ENCODE data around the gene EFHC1. TPM values are rescaled to one million over a fixed set of nuclear protein-coding genes. Genes with fewer than 3 reads are reported as not detected.
A peak's percentile ranks its signal among the peaks of the same experiment; 100 is the strongest.
"Not testable (repeated sequence)": the region's sequence is repeated elsewhere in the genome, so short reads cannot be mapped to it uniquely, and the experiment has no call there.

The EFHC1 gene
- total and polyA plus RNA-seq, 2 of the 13 experiments (the other 11 are each of a cell fraction or from before 2014, with no cell fraction given): 23.4 to 29.5 TPM

DNA sequence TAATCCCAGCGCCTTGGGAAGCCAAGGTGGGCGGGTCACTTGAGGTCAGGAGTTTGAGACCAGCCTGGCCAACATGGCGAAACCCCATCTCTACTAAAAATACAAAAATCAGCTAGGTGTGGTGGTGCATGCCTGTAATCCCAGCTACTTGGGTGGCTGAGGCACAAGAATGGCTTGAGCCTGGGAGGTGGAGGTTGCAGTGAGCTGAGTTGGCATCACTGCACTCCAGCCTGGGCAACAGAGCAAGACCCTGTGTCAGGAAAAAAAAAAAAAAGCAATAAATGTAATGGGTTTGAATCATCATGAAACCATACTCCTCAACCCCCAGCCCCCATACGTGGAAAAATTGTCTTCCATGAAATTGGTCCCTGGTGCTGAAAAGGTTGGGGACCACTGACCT, 32.0 kb upstream of the EFHC1 start:
- H2AFZ ChIP-seq (ENCODE audit: low read length); ATAC-seq; BruUV-seq (replicated peaks); H4K20me1 ChIP-seq (ENCODE audit: insufficient read depth, low read length); H3K4me3 ChIP-seq (replicated peaks in 1 of 3; ENCODE audit: insufficient read depth in 1 of 3, low read depth in 2 of 3, low read length in 3 of 3); H3K27me3 ChIP-seq (ENCODE audit: control insufficient read depth in 1 of 2, insufficient read depth in 2 of 2, low read length in 2 of 2); H3K36me3 ChIP-seq (replicated peaks in 1 of 2; ENCODE audit: control insufficient read depth in 1 of 2, insufficient read depth in 2 of 2, low read length in 2 of 2); H3K79me2 ChIP-seq (ENCODE audit: insufficient read depth, low read length); H3K9me3 ChIP-seq (ENCODE audit: low read length); CTCF ChIA-PET (ENCODE audit: low intra/inter-chr PET ratio, low total read pairs); H3K9ac ChIP-seq (ENCODE audit: insufficient read depth, low read depth, low read length); in situ Hi-C loops (cut with HindIII; ENCODE audit: extremely low pct_ligation_motif_present, low pct_unique_long_range_greater_than_20kb); DNase-seq (ENCODE audit: low spot score); H3K4me2 ChIP-seq (ENCODE audit: low read depth, low read length); FAIRE-seq: not testable (repeated sequence)
- WGBS (ENCODE audit: low lambda C conversion rate): 88% methylated on average over 4 of the region's 4 CpGs
- H3K4me1 ChIP-seq (ENCODE audit: insufficient read depth, low read length): peaks cover 44% of the 10 kb centered on the region
- intact Hi-C loops (cut with micrococcal nuclease; ENCODE audit: unreplicated experiment): loop anchor here (5.0 kb wide), 1 partner anchor 36 kb away; no protein-coding TSS in a partner anchor
- TF ChIP-seq, protein P1, sequence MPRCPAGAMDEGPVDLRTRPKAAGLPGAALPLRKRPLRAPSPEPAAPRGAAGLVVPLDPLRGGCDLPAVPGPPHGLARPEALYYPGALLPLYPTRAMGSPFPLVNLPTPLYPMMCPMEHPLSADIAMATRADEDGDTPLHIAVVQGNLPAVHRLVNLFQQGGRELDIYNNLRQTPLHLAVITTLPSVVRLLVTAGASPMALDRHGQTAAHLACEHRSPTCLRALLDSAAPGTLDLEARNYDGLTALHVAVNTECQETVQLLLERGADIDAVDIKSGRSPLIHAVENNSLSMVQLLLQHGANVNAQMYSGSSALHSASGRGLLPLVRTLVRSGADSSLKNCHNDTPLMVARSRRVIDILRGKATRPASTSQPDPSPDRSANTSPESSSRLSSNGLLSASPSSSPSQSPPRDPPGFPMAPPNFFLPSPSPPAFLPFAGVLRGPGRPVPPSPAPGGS (CRISPR knock-in tag; IDR thresholded peaks at IDR 0.05): 0 out of 2 replicates have a peak, but pooled peaks have one; percentile 17
- TF ChIP-seq ZNF121 (CRISPR knock-in tag; IDR thresholded peaks at IDR 0.05): peak; percentile 80
- H3K27ac ChIP-seq (ENCODE audit: extremely low read length, insufficient read depth, low read length): peak overlapping the region; percentile 84
- POLR2A ChIA-PET: interaction anchor here (2.4 kb wide), 1 partner anchor 62 kb away, joined by 12 read pairs; no protein-coding TSS in a partner anchor

DNA sequence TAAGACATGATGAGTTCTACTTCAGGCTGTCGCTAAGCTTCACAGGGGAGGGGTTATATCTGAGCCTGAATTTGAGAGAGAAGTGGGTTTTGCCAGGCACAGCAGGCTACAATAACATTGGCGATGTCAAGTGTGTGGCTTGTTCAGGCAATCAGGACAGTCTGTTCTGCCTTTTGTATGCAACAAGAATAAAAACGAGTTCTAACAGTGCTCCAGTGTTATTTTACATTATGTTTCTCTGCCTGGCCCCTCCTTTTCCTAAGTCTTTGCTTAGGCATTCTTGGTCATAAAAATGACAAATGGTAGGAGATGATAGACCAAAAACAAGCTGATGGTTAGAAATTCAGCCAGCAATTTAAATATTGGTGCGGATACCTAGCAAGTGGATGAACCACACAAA, 31.4 kb upstream of the EFHC1 start:
- FAIRE-seq: no peak
- POLR2A ChIA-PET: interaction anchor here (1.8 to 2.8 kb wide), 4 partner anchors 26 to 210 kb away, joined by 6 to 23 read pairs (median 14); partner anchors contain the start of gene PAQR8
- no peak for ATAC-seq
- TF ChIP-seq HDAC1 (CRISPR knock-in tag; IDR thresholded peaks at IDR 0.05): 0 out of 2 replicates have a peak, but pooled peaks have one; percentile 9
- 0 out of 2 replicates have a peak, but pooled peaks have one; percentile 2 for TF ChIP-seq ZNF644 (CRISPR knock-in tag; IDR thresholded peaks at IDR 0.05; ENCODE audit: low read depth)
- TF ChIP-seq, protein P2, sequence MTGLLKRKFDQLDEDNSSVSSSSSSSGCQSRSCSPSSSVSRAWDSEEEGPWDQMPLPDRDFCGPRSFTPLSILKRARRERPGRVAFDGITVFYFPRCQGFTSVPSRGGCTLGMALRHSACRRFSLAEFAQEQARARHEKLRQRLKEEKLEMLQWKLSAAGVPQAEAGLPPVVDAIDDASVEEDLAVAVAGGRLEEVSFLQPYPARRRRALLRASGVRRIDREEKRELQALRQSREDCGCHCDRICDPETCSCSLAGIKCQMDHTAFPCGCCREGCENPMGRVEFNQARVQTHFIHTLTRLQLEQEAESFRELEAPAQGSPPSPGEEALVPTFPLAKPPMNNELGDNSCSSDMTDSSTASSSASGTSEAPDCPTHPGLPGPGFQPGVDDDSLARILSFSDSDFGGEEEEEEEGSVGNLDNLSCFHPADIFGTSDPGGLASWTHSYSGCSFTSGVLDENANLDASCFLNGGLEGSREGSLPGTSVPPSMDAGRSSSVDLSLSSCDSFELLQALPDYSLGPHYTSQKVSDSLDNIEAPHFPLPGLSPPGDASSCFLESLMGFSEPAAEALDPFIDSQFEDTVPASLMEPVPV (CRISPR knock-in tag; IDR thresholded peaks at IDR 0.05): no peak
- no peak for TF ChIP-seq PHF8 (CRISPR knock-in tag; IDR thresholded peaks at IDR 0.05)
- 0 out of 2 replicates have a peak, but pooled peaks have one; percentile 24 for TF ChIP-seq ZNF564 (CRISPR knock-in tag; IDR thresholded peaks at IDR 0.05)
- peak; percentile 47; the same call in 1 of the 2 replicates for TF ChIP-seq MBD4 (IDR thresholded peaks at IDR 0.05; ENCODE audit: borderline replicate concordance, low read length)
- TF ChIP-seq POLR2AphosphoS5 (IDR thresholded peaks at IDR 0.05; ENCODE audit: low read depth, low read length): 0 out of 2 replicates have a peak, but pooled peaks have one; percentile 17
- no peak for TF ChIP-seq ZNF143 (CRISPR knock-in tag; IDR thresholded peaks at IDR 0.05)
- TF ChIP-seq PAX8 (CRISPR knock-in tag; IDR thresholded peaks at IDR 0.05; ENCODE audit: borderline replicate concordance): 0 out of 2 replicates have a peak, but pooled peaks have one; percentile 17
- peak; percentile 99 for TF ChIP-seq ZNF761 (CRISPR knock-in tag; conservative IDR thresholded peaks at IDR 0.05)
- TF ChIP-seq, protein P3, sequence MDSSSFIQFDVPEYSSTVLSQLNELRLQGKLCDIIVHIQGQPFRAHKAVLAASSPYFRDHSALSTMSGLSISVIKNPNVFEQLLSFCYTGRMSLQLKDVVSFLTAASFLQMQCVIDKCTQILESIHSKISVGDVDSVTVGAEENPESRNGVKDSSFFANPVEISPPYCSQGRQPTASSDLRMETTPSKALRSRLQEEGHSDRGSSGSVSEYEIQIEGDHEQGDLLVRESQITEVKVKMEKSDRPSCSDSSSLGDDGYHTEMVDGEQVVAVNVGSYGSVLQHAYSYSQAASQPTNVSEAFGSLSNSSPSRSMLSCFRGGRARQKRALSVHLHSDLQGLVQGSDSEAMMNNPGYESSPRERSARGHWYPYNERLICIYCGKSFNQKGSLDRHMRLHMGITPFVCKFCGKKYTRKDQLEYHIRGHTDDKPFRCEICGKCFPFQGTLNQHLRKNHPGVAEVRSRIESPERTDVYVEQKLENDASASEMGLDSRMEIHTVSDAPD (CRISPR knock-in tag; IDR thresholded peaks at IDR 0.05): 0 out of 2 replicates have a peak, but pooled peaks have one; percentile 25

More for the DNA sequence above, 31.4 kb upstream of the EFHC1 start:
- H3K79me2 ChIP-seq (ENCODE audit: insufficient read depth, low read length): peaks cover 8% of the 10 kb centered on the region
- H3K4me1 ChIP-seq (ENCODE audit: insufficient read depth, low read length): peaks cover 50% of the 10 kb centered on the region
- CTCF ChIA-PET (ENCODE audit: low intra/inter-chr PET ratio, low total read pairs): interaction anchor here (1.1 kb wide), 1 partner anchor 275 kb away, joined by 3 read pairs; no protein-coding TSS in a partner anchor
- H4K20me1 ChIP-seq (ENCODE audit: insufficient read depth, low read length): no peaks in the 10 kb centered on the region
- peaks cover 5% of the 10 kb centered on the region for H3K9me3 ChIP-seq (ENCODE audit: low read length)
- no peak overlapping the region for H2AFZ ChIP-seq (ENCODE audit: low read length)
- H3K27ac ChIP-seq (ENCODE audit: extremely low read length, insufficient read depth, low read length): peak overlapping the region; percentile 84
- BruUV-seq (replicated peaks): no TSS peak
- intact Hi-C loops (cut with micrococcal nuclease; ENCODE audit: unreplicated experiment) (loop anchor here (1.0 to 5.0 kb wide), 2 partner anchors 19 to 36 kb away; no protein-coding TSS in a partner anchor), in situ Hi-C loops (cut with HindIII; ENCODE audit: extremely low pct_ligation_motif_present, low pct_unique_long_range_greater_than_20kb) (no loop called here)
- H3K4me3 ChIP-seq (replicated peaks in 1 of 3; ENCODE audit: insufficient read depth in 1 of 3, low read depth in 2 of 3, low read length in 3 of 3): no peak overlapping the region; a peak in 1 of 6 replicates
- DNase-seq (ENCODE audit: low spot score): no peak
- 69% methylated on average over 4 of the region's 4 CpGs for WGBS (ENCODE audit: low lambda C conversion rate)
- peak overlapping the region; percentile 88 for H3K4me2 ChIP-seq (ENCODE audit: low read depth, low read length)
- no peaks in the 10 kb centered on the region for H3K27me3 ChIP-seq (ENCODE audit: control insufficient read depth in 1 of 2, insufficient read depth in 2 of 2, low read length in 2 of 2)
- H3K36me3 ChIP-seq (replicated peaks in 1 of 2; ENCODE audit: control insufficient read depth in 1 of 2, insufficient read depth in 2 of 2, low read length in 2 of 2): no peaks in the 10 kb centered on the region; a peak in 2 of 5 replicates
- H3K9ac ChIP-seq (ENCODE audit: insufficient read depth, low read depth, low read length): peak overlapping the region; percentile 4; the same call in 1 of the 2 replicates
